Glutamatergic neuron (in vitro differentiated cells): ENCODE measurements around the gene MYT1. TPM values are rescaled to one million over a fixed set of nuclear protein-coding genes. Genes with fewer than 3 reads are reported as not detected.

Experiments used
- DNase-seq: peaks from one replicate; pipeline ENCODE4 v3.0.0; 2022
- H3K27ac Mint-ChIP-seq: one replicate; pipeline ENCODE4 v1.8.0; 2020; ENCODE audit warnings: mild to moderate bottlenecking, mixed read lengths, inconsistent platforms; ENCODE audit not compliant: unreplicated experiment
- H3K27me3 Mint-ChIP-seq: one replicate; pipeline ENCODE4 v1.8.0; 2020; ENCODE audit warnings: mild to moderate bottlenecking, moderate library complexity, mixed read lengths, inconsistent platforms; ENCODE audit not compliant: unreplicated experiment
- H3K36me3 Mint-ChIP-seq: one replicate; pipeline ENCODE4 v1.8.0; 2020; ENCODE audit warnings: mild to moderate bottlenecking, mixed read lengths, inconsistent platforms; ENCODE audit not compliant: unreplicated experiment
- H3K4me1 Mint-ChIP-seq: one replicate; pipeline ENCODE4 v1.8.0; 2020; ENCODE audit warnings: mild to moderate bottlenecking, low read depth, mixed read lengths, inconsistent platforms; ENCODE audit not compliant: unreplicated experiment
- H3K4me3 Mint-ChIP-seq: one replicate; pipeline ENCODE4 v1.8.0; 2020; ENCODE audit warnings: mild to moderate bottlenecking, mixed read lengths, inconsistent platforms; ENCODE audit not compliant: unreplicated experiment
- H3K9me3 Mint-ChIP-seq: one replicate; pipeline ENCODE4 v1.8.0; 2020; ENCODE audit warnings: mild to moderate bottlenecking, moderate library complexity, mixed read lengths, inconsistent platforms; ENCODE audit not compliant: unreplicated experiment
- total RNA-seq: library from RNA; stranded (reverse); fragmentation: NEBNext Ultra II Directional; extraction: Animal tissue kit (Norgen Biotek cat#: 25700); gene quantifications from one replicate; pipeline ENCODE4 v1.2.1, GENCODE V29; 2021; ENCODE audit not compliant: unreplicated experiment
- TF ChIP-seq, protein P1 (sequence below): fragments of 200-600 bp; sonication (generic); IDR thresholded peaks from one replicate; pipeline ENCODE4 v1.5.0; 2021; ENCODE audit not compliant: partially characterized antibody, unreplicated experiment

The MYT1 gene
- total RNA-seq, 1 donor from 2014 or later: 159 TPM

DNA sequence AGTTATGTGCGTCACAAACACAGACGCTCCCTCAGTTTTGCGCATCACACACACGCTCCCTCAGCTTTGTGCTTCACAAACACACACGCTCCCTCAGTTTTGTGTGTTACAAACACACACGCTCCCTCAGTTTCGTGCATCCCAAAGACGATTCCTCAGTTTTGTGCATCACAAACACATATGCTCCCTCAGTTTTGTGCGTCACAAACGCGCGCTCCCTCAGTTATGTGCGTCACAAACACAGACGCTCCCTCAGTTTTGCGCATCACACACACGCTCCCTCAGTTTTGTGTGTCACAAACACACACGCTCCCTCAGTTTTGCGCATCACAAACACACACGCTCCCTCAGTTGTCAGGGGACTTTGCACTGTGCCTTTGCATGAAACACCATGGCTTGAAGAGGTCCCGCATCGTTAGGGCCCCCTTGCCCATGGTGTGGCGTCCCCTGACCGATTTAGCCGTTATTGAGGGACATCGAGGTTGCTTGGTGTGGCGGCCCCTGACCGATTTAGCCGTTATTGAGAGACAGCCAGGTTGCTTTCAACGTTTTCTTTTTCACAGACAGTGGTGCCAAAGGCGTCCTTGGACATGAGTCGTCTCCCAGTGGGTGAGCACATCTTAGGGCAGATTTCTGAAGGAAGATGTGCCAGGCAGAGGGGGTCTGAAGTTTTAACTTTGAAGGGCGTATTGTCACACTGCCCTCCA lies 28.1 kb upstream of the MYT1 start:
- Mint-ChIP-seq H3K36me3 (no peaks in the 10 kb centered on the region), H3K27ac (no peak overlapping the region), H3K27me3 (peaks cover 3% of the 10 kb centered on the region), H3K4me3 (peak overlapping the region; percentile 3), H3K9me3 (peaks cover 2% of the 10 kb centered on the region), H3K4me1 (peaks cover 16% of the 10 kb centered on the region)
- TF ChIP-seq, protein P1, sequence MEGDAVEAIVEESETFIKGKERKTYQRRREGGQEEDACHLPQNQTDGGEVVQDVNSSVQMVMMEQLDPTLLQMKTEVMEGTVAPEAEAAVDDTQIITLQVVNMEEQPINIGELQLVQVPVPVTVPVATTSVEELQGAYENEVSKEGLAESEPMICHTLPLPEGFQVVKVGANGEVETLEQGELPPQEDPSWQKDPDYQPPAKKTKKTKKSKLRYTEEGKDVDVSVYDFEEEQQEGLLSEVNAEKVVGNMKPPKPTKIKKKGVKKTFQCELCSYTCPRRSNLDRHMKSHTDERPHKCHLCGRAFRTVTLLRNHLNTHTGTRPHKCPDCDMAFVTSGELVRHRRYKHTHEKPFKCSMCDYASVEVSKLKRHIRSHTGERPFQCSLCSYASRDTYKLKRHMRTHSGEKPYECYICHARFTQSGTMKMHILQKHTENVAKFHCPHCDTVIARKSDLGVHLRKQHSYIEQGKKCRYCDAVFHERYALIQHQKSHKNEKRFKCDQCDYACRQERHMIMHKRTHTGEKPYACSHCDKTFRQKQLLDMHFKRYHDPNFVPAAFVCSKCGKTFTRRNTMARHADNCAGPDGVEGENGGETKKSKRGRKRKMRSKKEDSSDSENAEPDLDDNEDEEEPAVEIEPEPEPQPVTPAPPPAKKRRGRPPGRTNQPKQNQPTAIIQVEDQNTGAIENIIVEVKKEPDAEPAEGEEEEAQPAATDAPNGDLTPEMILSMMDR: no peak
- DNase-seq: peak; percentile 3

DNA sequence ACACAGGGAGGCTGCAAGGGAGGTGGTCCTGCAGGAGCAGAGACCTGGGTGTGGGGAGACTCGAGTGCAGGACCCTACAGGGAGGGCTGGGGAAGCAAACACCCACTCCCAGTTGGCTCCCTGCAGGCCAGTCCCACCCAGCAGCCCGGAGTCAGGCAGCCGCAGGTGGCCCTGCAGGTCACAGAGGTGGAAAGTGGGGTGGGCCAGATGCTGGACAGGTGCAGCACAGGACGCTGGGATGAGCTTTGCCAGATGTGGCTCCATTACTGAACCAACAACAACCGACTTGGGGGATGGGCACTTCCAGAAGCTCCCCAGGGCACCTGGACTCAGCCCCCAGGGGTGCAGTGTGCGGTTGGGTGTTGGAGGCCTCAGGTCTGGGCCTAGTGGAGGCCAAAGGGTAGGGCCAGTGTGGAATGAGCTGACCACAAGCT lies 26.6 kb upstream of the MYT1 start:
- Mint-ChIP-seq H3K9me3 (peaks cover 7% of the 10 kb centered on the region), H3K4me1 (peaks cover 20% of the 10 kb centered on the region), H3K27ac (no peak overlapping the region), H3K27me3 (peaks cover 6% of the 10 kb centered on the region), H3K36me3 (no peaks in the 10 kb centered on the region), H3K4me3 (no peak overlapping the region)
- DNase-seq: peak; percentile 11
- TF ChIP-seq, protein P1: no peak

DNA sequence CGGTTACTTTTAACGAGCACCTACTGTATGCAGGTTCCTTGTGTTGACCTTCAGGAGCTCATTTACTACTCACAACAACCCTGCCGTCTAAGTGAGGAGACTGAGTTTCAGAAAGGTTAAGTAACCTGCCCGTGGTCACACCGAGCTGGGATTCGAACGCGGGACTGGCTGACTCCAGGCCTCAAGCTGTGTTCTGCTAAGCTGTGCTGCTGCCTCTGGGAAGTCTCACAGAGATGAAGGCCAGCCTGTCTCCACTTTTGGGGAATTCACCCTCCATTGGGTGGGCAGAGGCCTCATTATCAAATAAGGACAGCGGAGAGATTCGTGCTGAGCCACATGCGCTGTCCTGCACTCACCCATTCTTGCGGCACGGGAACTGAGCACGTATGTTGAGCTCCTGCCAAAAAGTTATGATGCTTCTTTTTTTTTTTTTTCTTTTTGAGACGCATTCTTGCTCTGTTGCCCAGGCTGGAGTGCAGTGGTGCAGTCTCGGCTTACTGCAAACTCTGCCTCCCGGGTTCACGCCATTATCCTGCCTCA lies 25.9 kb upstream of the MYT1 start:
- TF ChIP-seq, protein P1: no peak
- Mint-ChIP-seq H3K4me1 (peaks cover 20% of the 10 kb centered on the region), H3K4me3 (no peak overlapping the region), H3K9me3 (peaks cover 7% of the 10 kb centered on the region), H3K27ac (no peak overlapping the region), H3K36me3 (no peaks in the 10 kb centered on the region), H3K27me3 (peaks cover 6% of the 10 kb centered on the region)
- peak; percentile 3 for DNase-seq

DNA sequence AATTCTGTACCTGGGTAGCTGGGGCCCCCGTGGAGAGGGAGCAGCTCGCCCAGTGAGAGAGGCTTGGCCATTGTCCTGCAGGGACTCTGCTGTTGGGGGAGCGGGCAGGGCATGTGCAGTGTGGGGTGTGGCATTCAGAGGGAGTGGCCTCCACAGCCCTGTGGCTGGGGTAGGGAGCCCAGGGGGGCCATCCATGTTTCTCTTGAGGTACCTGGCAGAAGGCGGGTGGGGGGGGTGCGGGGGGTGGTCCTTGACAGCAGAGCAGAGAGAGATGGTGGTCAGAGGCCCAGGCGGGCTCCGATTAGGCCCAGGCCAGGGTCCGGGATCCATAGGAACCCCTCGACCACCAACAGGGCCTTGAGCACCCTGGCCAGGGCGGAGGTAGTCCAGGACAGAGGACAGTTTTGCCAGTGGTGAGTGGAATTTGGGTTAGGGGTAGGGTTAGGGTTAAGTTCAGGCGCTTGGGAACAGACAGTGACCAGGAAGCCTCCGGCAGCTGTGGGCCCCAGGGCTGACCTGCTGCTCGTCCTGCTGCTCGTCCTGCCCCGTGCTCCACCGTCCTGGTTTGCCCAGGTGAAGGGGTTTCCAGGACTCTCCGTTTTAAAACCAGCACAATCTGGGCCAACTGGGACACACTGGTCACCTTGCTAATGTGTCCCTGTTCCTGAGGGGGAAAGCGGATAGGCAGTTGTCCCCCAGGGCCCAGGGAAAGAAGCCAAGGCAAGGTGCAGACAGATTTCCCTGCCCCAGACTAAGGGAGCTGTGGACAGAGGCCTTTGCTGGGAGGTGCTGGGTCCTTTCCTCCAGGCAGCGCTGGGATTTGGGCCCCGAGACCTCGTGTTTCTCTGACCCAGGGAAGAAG lies 24.8 kb upstream of the MYT1 start:
- H3K4me1 Mint-ChIP-seq: peaks cover 20% of the 10 kb centered on the region
- H3K27ac Mint-ChIP-seq: no peak overlapping the region
- peak; percentile 13 for DNase-seq
- peaks cover 3% of the 10 kb centered on the region for H3K36me3 Mint-ChIP-seq
- H3K27me3 Mint-ChIP-seq: peaks cover 9% of the 10 kb centered on the region
- peaks cover 8% of the 10 kb centered on the region for H3K9me3 Mint-ChIP-seq
- no peak overlapping the region for H3K4me3 Mint-ChIP-seq
- TF ChIP-seq, protein P1: no peak
